ENCODE results near the gene PIR.

Gene PIR

GRCh38 chrX:15410430-15410829, 82.7 kb downstream of the PIR start:
- no peak for TF ChIP-seq CTCF (IDR thresholded peaks at IDR 0.05; ENCODE audit: extremely low read depth, insufficient read depth, missing control alignments)
- in situ Hi-C loops (cut with MboI; ENCODE audit: low pct_unique_long_range_greater_than_20kb, low sequenced_read_pairs, unreplicated experiment), result no loop called here
- no peak for DNase-seq (ENCODE audit: low spot score)

GRCh38 chrX:15405846-15406245, 87.3 kb downstream of the PIR start:
- no peak for DNase-seq (ENCODE audit: low spot score)
- TF ChIP-seq CTCF (IDR thresholded peaks at IDR 0.05; ENCODE audit: extremely low read depth, insufficient read depth, missing control alignments), result no peak
- in situ Hi-C loops (cut with MboI; ENCODE audit: low pct_unique_long_range_greater_than_20kb, low sequenced_read_pairs, unreplicated experiment), result no loop called here

GRCh38 chrX:15404401-15405096, 88.6 kb downstream of the PIR start:
- no peak for TF ChIP-seq CTCF (IDR thresholded peaks at IDR 0.05; ENCODE audit: extremely low read depth, insufficient read depth, missing control alignments)
- DNase-seq (ENCODE audit: low spot score), result no peak
- in situ Hi-C loops (cut with MboI; ENCODE audit: low pct_unique_long_range_greater_than_20kb, low sequenced_read_pairs, unreplicated experiment), result no loop called here

- DNase-seq (ENCODE audit: low spot score), result no peak
- in situ Hi-C loops (cut with MboI; ENCODE audit: low pct_unique_long_range_greater_than_20kb, low sequenced_read_pairs, unreplicated experiment), result no loop called here
- no peak for TF ChIP-seq CTCF (IDR thresholded peaks at IDR 0.05; ENCODE audit: extremely low read depth, insufficient read depth, missing control alignments)
These were observed 91.8 kb downstream of the PIR start for GRCh38 chrX:15401378-15401777.

- in situ Hi-C loops (cut with MboI; ENCODE audit: low pct_unique_long_range_greater_than_20kb, low sequenced_read_pairs, unreplicated experiment), result no loop called here
- DNase-seq (ENCODE audit: low spot score), result no peak
- TF ChIP-seq CTCF (IDR thresholded peaks at IDR 0.05; ENCODE audit: extremely low read depth, insufficient read depth, missing control alignments), result no peak
These were observed 93.2 kb downstream of the PIR start for GRCh38 chrX:15399962-15400391.

GRCh38 chrX:15398874-15399273, 94.3 kb downstream of the PIR start:
- peak; percentile 39 for DNase-seq (ENCODE audit: low spot score)
- in situ Hi-C loops (cut with MboI; ENCODE audit: low pct_unique_long_range_greater_than_20kb, low sequenced_read_pairs, unreplicated experiment), result no loop called here
- no peak for TF ChIP-seq CTCF (IDR thresholded peaks at IDR 0.05; ENCODE audit: extremely low read depth, insufficient read depth, missing control alignments)

Measured in GM13977 (cell line).